Aorta (tissue), 5 donors: ENCODE data around the gene DCANP1. TPM values are rescaled to one million over a fixed set of nuclear protein-coding genes. Genes with fewer than 3 reads are reported as not detected.

Experiments used
- ATAC-seq: fragments of 200-7000 bp; cut with Tn5 transposase; one replicate; pipeline ENCODE4 v1.9.1; 2022; ENCODE audit warnings: moderate library complexity; ENCODE audit not compliant: low FRiP score
- DNase-seq, 2 donors: peaks; one replicate each; pipeline ENCODE4 v3.0.0-alpha.2; 2020
- H3K27ac ChIP-seq, 2 donors: one replicate each; pipeline ENCODE4 v1.5.1; 2013; ENCODE audit warnings: low read length in 2 of 2, mild to moderate bottlenecking in 2 of 2, moderate library complexity in 2 of 2, control low read depth in 1 of 2, inconsistent platforms in 1 of 2, low read depth in 1 of 2
- H3K27me3 ChIP-seq, 2 donors: one replicate each; pipeline ENCODE4 v1.6.1; 2013; ENCODE audit warnings: control low read depth in 1 of 2, low read length in 1 of 2, mild to moderate bottlenecking in 1 of 2, moderate library complexity in 1 of 2; ENCODE audit not compliant: insufficient read depth in 2 of 2, control insufficient read depth in 1 of 2
- H3K36me3 ChIP-seq, 2 donors: one replicate each; pipeline ENCODE4 v1.6.1; 2013; ENCODE audit warnings: control low read depth in 1 of 2, low read length in 1 of 2, mild to moderate bottlenecking in 1 of 2; ENCODE audit not compliant: insufficient read depth in 2 of 2, control insufficient read depth in 1 of 2
- H3K4me1 ChIP-seq, 2 donors: one replicate each; pipeline ENCODE4 v1.6.1; 2013; ENCODE audit warnings: low read length in 2 of 2, control low read depth in 1 of 2, mild to moderate bottlenecking in 1 of 2, moderate library complexity in 1 of 2; ENCODE audit not compliant: insufficient read depth in 2 of 2, control insufficient read depth in 1 of 2
- H3K4me3 ChIP-seq, 2 donors: one replicate each; pipeline ENCODE4 v1.5.1; 2013; ENCODE audit warnings: low read length in 2 of 2, control low read depth in 1 of 2, mild to moderate bottlenecking in 1 of 2
- H3K9me3 ChIP-seq: one replicate; pipeline ENCODE4 v1.6.1; 2013; ENCODE audit warnings: mild to moderate bottlenecking, low read length; ENCODE audit not compliant: control insufficient read depth
- WGBS, 2 donors: extraction: QIAGEN DNeasy Blood & Tissue Kit; methylation state at CpG; one replicate each; pipeline ENCODE4 v1.1.7; 2013; 5-methylcytosine and 5-hydroxymethylcytosine counted together
- intact Hi-C, 2 donors: fragments of 100-400 bp; cut with DNase I; formaldehyde crosslinking; loops; one replicate each; pipeline versions ENCODE4 v1.14.2 to v1.15.0; 2022
- polyA plus RNA-seq, 2 donors: library from polyadenylated mRNA; stranded (reverse); fragments of 200-250 nt; gene quantifications; one replicate each; pipeline ENCODE4 v1.2.3, GENCODE V29; 2013
- total RNA-seq, 2 donors: library from RNA; stranded (reverse); fragmentation: NEBNext Ultra II Directional; extraction: Animal tissue kit (Norgen Biotek cat#: 25700); gene quantifications; one replicate each; pipeline ENCODE4 v1.2.1, GENCODE V29; 2021
- donor health status: healthy with polysubstance abuse.
- donor health status: Bipolar disorder and iron deficiency.
- donor health status: DM: no; HTN: no; CAD: no.
- donor health status: DM: no; HTN: no; CAD: no.
- donor health status: DM: yes; HTN: yes; CAD: no.

The DCANP1 gene
- total and polyA plus RNA-seq, 4 donors, result 0.10 TPM; not detected in 3

DNA sequence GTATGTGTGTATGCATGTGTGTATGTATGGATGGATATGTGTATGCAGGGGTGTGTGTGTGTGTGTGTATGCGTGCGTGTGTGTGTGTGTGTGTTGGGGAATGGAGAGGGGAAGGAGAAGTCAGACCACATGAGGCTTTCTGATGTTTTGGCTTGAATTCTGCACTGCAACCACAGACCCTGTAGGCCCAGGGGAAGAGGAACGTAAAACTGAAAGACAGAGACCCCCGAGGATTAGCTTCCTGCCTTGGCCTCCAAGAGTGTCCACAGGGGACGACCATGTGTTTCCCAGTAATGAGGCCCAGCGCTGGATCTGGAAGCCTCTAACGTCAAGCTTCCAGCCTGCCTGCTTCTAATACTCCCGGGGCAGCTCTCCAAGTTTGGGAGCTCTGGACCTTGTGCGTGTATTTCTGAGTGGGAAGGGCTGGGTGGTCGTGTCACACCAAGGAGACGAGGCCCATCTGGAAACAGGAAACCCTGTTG lies 5.8 kb downstream of the DCANP1 start:
- peak in 1 of 2 donors; percentile 46 for DNase-seq
- WGBS, 2 donors, result 66 to 74% methylated on average over 11 of the region's 11 CpGs
- ATAC-seq, result no peak
- intact Hi-C loops, result no loop called here
- Histone ChIP-seq H3K4me1 (no peaks in the 10 kb centered on the region), H3K27ac (no peak overlapping the region), H3K9me3 (no peaks in the 10 kb centered on the region), H3K36me3 (no peaks in the 10 kb centered on the region), H3K27me3 (no peaks in the 10 kb centered on the region), H3K4me3 (no peak overlapping the region)

- H3K36me3 ChIP-seq, result no peaks in the 10 kb centered on the region
- H3K4me1 ChIP-seq, result no peaks in the 10 kb centered on the region
- DNase-seq, result no peak
- no peaks in the 10 kb centered on the region for H3K9me3 ChIP-seq
- no peak for ATAC-seq
- H3K27ac ChIP-seq, result no peak overlapping the region
- 91 to 93% methylated on average over 6 of the region's 6 CpGs for WGBS, 2 donors
- intact Hi-C loops, result no loop called here
- no peaks in the 10 kb centered on the region for H3K27me3 ChIP-seq
- no peak overlapping the region for H3K4me3 ChIP-seq
Observed at GRCh38 chr5:135440916-135441315, 6.2 kb downstream of the DCANP1 start.

DNA sequence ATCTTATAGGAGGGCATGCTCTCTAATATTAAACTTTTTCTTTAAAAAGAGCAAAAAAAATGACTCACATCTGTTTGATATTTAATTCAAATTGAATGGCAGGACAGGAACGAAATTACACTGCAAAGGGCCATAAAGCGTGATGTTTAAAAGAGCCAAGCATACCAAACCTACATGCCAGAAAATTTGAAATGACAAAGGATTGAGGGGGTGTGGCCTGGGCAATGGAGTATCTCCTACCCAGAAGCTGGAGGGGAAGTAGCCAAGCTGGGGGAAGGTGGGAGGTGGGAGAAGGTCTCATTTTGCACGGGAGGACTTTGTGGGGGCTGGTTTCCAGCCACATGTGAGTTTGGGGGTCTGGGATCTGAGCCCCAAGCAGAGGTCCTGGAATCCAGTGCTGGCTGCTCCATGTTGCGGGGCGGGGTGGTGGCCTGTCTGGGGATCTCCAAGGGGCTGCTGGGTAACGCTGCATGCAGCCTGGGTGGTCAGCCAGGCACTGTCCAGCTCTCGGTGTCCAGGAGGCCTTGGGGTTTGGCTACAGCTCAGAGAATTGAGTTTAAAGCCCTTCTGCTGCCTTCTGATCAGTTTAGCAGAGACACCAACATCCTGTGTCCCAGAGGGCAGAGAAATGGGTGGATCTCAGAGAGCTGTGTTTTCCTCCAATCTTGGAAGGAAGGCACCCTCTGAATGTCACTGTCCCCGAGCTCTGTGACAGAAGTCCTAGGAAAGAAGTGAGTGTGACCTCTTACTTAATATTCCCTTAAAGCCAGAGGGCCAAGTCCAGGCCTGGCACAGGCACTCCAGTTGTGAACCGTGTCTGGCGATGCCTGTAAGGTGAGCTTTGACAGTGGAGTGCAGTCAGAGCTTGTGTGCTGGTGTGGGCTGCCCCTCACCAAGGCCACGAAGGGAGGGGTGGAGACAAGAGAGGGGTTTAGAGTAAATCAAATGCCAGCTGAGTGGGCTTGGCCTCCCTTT lies 7.6 kb downstream of the DCANP1 start:
- no peak for ATAC-seq
- Histone ChIP-seq H3K27me3 (no peaks in the 10 kb centered on the region), H3K27ac (no peak overlapping the region), H3K9me3 (no peaks in the 10 kb centered on the region), H3K4me1 (no peaks in the 10 kb centered on the region), H3K4me3 (no peak overlapping the region), H3K36me3 (no peaks in the 10 kb centered on the region)
- intact Hi-C loops, result no loop called here
- no peak for DNase-seq
- WGBS, 2 donors, result 92 to 93% methylated on average over 11 of the region's 11 CpGs

DNA sequence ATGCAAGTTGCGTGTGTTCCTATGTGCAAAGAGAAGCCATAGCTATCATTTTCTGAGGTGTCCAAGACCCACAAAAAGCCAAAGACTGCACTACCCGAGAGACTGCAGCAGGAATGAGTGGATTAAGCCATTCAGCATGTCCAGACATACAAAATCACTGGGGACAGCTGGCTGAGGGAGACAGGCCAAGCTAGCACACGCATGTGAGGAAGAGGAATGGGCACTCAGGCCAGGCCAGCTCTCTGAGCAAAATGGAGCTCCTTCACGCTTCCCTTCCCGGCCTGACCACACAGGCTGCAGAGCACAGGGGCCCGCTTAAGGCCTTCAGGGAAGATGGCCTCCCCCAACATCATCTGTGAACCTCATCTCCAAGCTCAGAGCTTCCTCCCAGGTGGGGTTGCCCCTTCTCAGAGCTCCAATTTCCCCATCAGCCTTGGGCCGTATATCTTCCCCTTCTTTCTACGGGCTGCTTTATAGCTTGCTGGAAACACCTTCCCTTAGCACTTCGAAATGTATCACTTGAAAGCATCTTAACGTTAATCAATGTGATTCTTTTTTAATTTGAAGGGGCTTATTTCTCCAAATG lies 8.4 kb downstream of the DCANP1 start:
- DNase-seq (no peak), ATAC-seq (no peak)
- H3K4me3 ChIP-seq, result no peak overlapping the region
- no peaks in the 10 kb centered on the region for H3K36me3 ChIP-seq
- no peaks in the 10 kb centered on the region for H3K4me1 ChIP-seq
- no peaks in the 10 kb centered on the region for H3K27me3 ChIP-seq
- WGBS, 2 donors, result 89 to 93% methylated on average over 10 of the region's 10 CpGs
- H3K27ac ChIP-seq, result no peak overlapping the region
- intact Hi-C loops, result no loop called here
- no peaks in the 10 kb centered on the region for H3K9me3 ChIP-seq

DNA sequence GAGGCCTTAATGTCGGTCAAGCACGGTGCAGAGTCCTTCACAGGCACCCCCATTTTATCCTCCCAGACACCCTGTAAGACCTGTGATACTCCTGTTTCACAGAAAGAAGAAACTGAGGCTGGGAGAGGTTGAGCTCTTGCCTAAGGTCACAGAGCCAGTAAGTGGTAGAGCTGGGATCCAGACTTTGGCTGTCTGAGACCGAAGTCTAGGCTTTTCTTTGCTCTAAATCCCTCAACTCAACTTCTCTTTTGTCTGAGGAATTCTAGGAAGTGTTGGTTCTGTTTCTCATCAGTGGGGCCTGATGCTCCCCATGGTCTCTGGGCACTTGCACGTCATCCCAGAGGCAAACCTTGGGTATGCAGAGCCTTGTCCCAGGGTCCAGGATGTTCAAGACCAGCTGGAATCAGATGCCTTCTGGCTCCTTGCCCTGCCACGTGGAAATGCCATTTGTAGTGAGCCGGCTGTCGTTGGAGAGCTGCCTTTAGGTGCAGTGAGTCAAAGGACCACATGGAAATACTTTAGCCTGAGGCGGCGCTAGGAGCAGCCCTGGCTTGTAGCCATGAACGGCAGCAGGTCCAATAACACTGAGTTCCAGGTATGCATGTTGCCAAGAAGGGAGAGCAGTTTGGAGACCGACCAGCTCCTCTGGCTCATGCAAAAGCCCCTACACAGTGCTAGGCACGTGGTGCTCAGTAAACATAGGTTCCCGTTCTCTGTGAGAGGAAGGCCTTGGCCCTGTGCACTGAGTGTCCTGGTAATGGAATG lies 9.2 kb downstream of the DCANP1 start:
- Histone ChIP-seq H3K36me3 (no peaks in the 10 kb centered on the region), H3K4me1 (no peaks in the 10 kb centered on the region), H3K4me3 (no peak overlapping the region), H3K27me3 (no peaks in the 10 kb centered on the region), H3K27ac (no peak overlapping the region), H3K9me3 (no peaks in the 10 kb centered on the region)
- ATAC-seq (no peak), DNase-seq (peak in 1 of 2 donors; percentile 87)
- 25 to 29% methylated on average over 13 of the region's 13 CpGs for WGBS, 2 donors
- intact Hi-C loops, result no loop called here

GRCh38 chr5:135437422-135437795 lies 9.7 kb downstream of the DCANP1 start:
- H3K9me3 ChIP-seq, result no peaks in the 10 kb centered on the region
- H3K4me3 ChIP-seq, result no peak overlapping the region
- no peak overlapping the region for H3K27ac ChIP-seq
- 87 to 89% methylated on average over 7 of the region's 7 CpGs for WGBS, 2 donors
- DNase-seq (no peak), ATAC-seq (no peak)
- intact Hi-C loops, result no loop called here
- H3K27me3 ChIP-seq, result no peaks in the 10 kb centered on the region
- H3K36me3 ChIP-seq, result no peaks in the 10 kb centered on the region
- no peaks in the 10 kb centered on the region for H3K4me1 ChIP-seq

DNA sequence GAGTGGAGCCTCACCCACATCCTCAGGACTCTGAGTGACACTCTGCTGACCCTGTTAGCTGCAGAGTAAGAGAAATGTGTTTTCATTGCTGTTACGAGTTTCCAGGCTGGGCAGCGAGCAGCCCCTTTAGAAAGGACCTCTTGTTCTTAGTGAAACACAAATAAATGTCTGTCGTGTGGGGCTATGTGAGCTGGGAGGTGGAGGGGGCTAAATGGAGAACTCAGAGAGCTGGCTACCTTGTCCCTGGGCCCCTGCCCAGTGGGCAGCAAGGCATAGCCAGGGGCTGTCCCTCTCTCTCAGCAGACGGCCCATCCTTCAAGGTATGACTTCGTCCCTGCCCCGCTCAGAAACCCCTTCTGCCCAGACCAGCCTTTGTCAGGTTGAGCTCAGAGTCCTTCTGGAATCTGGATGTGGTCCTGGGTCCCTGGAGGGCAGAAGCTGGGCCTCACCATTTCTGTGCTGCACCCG lies 10.2 kb downstream of the DCANP1 start:
- H3K4me3 ChIP-seq, result no peak overlapping the region
- H3K36me3 ChIP-seq, result no peaks in the 10 kb centered on the region
- H3K27me3 ChIP-seq, result no peaks in the 10 kb centered on the region
- DNase-seq (peak in 1 of 2 donors; percentile 59), ATAC-seq (no peak)
- H3K4me1 ChIP-seq, result no peaks in the 10 kb centered on the region
- intact Hi-C loops, result no loop called here
- H3K27ac ChIP-seq, result no peak overlapping the region
- no peaks in the 10 kb centered on the region for H3K9me3 ChIP-seq
- WGBS, 2 donors, result 76 to 84% methylated on average over 7 of the region's 7 CpGs

DNA sequence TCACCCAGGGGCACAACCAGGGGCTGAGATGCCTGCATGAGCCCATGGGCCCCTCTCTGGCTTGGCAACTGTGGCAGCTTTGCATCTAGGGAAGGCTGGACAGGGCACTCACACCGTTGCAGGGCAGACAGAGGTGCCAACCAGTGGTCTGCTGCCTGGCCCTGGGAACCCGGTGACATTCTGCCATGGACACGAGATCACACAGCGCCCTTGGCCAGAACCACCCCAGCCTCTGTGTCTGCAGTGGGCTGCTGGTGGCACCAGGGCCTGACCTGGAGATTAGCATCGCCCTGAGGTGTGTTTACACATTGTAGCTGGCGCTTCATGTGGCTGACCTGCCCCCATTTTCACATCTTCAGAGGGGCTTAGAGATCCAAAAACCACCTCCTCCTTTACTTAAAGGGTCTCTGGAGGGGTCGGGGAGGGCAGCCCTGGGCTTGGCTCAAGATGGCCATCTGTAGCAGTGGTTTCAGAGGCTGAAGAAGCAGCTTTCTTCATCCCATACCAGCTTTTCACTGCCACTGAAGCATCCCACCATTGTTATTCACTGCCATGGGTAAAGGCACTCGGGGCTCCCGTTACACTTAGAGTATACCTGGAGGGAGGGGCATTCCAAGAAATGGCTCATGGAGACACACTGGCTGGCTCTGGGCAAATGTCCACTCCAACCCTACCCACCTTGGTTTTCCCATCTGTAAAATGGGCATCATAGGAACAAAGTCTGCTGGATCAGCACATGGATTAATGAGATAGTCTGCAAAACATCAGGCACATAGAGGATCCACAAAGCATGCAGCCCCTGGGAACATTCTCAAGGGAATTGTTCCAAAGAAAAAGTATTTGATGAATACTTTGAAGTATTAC lies 11.4 kb downstream of the DCANP1 start:
- H3K4me1 ChIP-seq, result no peaks in the 10 kb centered on the region
- 78 to 81% methylated on average over 9 of the region's 9 CpGs for WGBS, 2 donors
- H3K27me3 ChIP-seq, result no peaks in the 10 kb centered on the region
- no peak overlapping the region for H3K27ac ChIP-seq
- H3K36me3 ChIP-seq, result no peaks in the 10 kb centered on the region
- no peak overlapping the region for H3K4me3 ChIP-seq
- ATAC-seq (no peak), DNase-seq (no peak)
- intact Hi-C loops, result no loop called here
- H3K9me3 ChIP-seq, result no peaks in the 10 kb centered on the region
